ENCODE results near the gene SEZ6. TPM values are rescaled to one million over a fixed set of nuclear protein-coding genes. Genes with fewer than 3 reads are reported as not detected.

The SEZ6 gene
- total RNA-seq, 2 donors from 2014 or later = 0.37 TPM; not detected in 1

DNA sequence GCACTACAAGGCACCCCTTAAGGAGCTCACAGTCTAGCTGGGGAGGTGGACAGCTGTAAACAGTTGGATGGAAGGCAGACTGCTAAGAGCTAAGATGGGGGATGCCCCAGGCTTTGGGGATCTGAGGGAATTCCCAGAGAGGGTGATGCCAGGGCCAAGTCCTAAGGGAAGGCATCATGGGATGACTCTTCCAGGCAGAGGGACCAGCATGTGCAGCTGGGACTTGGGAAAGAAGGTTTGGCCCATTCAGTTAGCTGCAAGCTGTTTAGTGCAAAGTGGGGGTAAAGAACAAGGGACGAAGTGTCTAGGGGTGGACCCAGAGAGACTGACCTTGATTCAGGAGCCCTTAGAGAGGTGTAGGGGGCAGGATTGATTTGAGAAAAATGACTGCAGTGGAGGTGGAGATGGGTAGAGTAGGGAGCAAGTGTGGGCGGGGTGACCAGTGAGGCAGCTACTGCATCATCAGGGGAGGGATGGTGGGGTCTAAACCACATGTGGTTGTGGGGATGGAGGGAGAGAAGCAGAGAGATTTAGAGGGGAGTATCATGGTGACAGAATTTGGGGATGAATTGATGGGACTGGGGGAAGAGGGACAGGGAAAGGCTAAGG, 27.4 kb downstream of the SEZ6 start:
- no peak overlapping the region for H3K9ac ChIP-seq (ENCODE audit: low read depth in 2 of 2, low read length in 2 of 2)
- no peak overlapping the region for H3K27ac ChIP-seq
- H3K27me3 ChIP-seq = no peaks in the 10 kb centered on the region
- H3K4me3 ChIP-seq = no peak overlapping the region
- TF ChIP-seq, protein P1, sequence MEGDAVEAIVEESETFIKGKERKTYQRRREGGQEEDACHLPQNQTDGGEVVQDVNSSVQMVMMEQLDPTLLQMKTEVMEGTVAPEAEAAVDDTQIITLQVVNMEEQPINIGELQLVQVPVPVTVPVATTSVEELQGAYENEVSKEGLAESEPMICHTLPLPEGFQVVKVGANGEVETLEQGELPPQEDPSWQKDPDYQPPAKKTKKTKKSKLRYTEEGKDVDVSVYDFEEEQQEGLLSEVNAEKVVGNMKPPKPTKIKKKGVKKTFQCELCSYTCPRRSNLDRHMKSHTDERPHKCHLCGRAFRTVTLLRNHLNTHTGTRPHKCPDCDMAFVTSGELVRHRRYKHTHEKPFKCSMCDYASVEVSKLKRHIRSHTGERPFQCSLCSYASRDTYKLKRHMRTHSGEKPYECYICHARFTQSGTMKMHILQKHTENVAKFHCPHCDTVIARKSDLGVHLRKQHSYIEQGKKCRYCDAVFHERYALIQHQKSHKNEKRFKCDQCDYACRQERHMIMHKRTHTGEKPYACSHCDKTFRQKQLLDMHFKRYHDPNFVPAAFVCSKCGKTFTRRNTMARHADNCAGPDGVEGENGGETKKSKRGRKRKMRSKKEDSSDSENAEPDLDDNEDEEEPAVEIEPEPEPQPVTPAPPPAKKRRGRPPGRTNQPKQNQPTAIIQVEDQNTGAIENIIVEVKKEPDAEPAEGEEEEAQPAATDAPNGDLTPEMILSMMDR (IDR thresholded peaks at IDR 0.05) = no peak
- H3K36me3 ChIP-seq = no peaks in the 10 kb centered on the region
- intact Hi-C loops (cut with DNase I) = no loop called here
- H3K4me1 ChIP-seq = no peaks in the 10 kb centered on the region
- no peak for DNase-seq
- H3K9me3 ChIP-seq = no peaks in the 10 kb centered on the region

- no peaks in the 10 kb centered on the region for H3K36me3 ChIP-seq
- no peaks in the 10 kb centered on the region for H3K27me3 ChIP-seq
- no peaks in the 10 kb centered on the region for H3K9me3 ChIP-seq
- H3K9ac ChIP-seq (ENCODE audit: low read depth in 2 of 2, low read length in 2 of 2) = no peak overlapping the region
- no peak for DNase-seq
- no peak overlapping the region for H3K27ac ChIP-seq
- H3K4me3 ChIP-seq = no peak overlapping the region
- TF ChIP-seq, protein P1 (IDR thresholded peaks at IDR 0.05) = no peak
- intact Hi-C loops (cut with DNase I) = no loop called here
- H3K4me1 ChIP-seq = no peaks in the 10 kb centered on the region
These were observed 28.0 kb downstream of the SEZ6 start for GRCh38 chr17:28977659-28978355.

- no peaks in the 10 kb centered on the region for H3K4me1 ChIP-seq
- no peak for DNase-seq
- no peak overlapping the region for H3K9ac ChIP-seq (ENCODE audit: low read depth in 2 of 2, low read length in 2 of 2)
- no peaks in the 10 kb centered on the region for H3K36me3 ChIP-seq
- no peak overlapping the region for H3K4me3 ChIP-seq
- TF ChIP-seq, protein P1 (IDR thresholded peaks at IDR 0.05) = no peak
- H3K27ac ChIP-seq = no peak overlapping the region
- no peaks in the 10 kb centered on the region for H3K9me3 ChIP-seq
- intact Hi-C loops (cut with DNase I) = no loop called here
- no peaks in the 10 kb centered on the region for H3K27me3 ChIP-seq
These were observed 30.2 kb downstream of the SEZ6 start for GRCh38 chr17:28975646-28976045.

DNA sequence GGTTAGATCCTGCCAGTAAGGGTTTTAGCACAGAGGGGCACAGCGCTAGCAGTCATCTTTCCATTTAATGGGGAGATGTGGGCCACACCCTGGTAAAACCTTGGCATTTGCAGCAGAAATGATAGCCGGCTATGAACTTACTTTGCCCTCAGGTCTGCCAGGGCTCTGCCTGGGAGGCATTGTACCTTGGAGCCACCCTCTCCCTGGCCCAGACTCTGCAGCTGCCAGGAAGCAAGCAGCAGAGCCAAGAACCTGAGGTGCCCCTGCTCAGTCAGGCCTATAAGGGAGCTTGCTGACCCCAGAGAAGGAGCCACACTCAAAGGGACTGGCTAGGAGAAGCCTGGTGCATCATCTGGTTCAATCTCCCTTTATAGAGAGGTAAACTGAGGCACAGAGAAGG, 30.8 kb downstream of the SEZ6 start:
- Histone ChIP-seq H3K4me3 (no peak overlapping the region), H3K27ac (no peak overlapping the region), H3K9ac (ENCODE audit: low read depth in 2 of 2, low read length in 2 of 2) (no peak overlapping the region), H3K9me3 (no peaks in the 10 kb centered on the region), H3K36me3 (no peaks in the 10 kb centered on the region), H3K27me3 (no peaks in the 10 kb centered on the region), H3K4me1 (no peaks in the 10 kb centered on the region)
- DNase-seq = no peak
- intact Hi-C loops (cut with DNase I) = no loop called here
- TF ChIP-seq, protein P1 (IDR thresholded peaks at IDR 0.05) = no peak

- intact Hi-C loops (cut with DNase I) = no loop called here
- no peaks in the 10 kb centered on the region for H3K4me1 ChIP-seq
- H3K36me3 ChIP-seq = no peaks in the 10 kb centered on the region
- TF ChIP-seq, protein P1 (IDR thresholded peaks at IDR 0.05) = no peak
- no peak overlapping the region for H3K4me3 ChIP-seq
- H3K27ac ChIP-seq = no peak overlapping the region
- no peak for DNase-seq
- H3K9ac ChIP-seq (ENCODE audit: low read depth in 2 of 2, low read length in 2 of 2) = no peak overlapping the region
- H3K27me3 ChIP-seq = no peaks in the 10 kb centered on the region
- no peaks in the 10 kb centered on the region for H3K9me3 ChIP-seq
These were observed 31.4 kb downstream of the SEZ6 start for GRCh38 chr17:28974451-28974850.
